Measurements from ENCODE around the gene UBIAD1.

DNA sequence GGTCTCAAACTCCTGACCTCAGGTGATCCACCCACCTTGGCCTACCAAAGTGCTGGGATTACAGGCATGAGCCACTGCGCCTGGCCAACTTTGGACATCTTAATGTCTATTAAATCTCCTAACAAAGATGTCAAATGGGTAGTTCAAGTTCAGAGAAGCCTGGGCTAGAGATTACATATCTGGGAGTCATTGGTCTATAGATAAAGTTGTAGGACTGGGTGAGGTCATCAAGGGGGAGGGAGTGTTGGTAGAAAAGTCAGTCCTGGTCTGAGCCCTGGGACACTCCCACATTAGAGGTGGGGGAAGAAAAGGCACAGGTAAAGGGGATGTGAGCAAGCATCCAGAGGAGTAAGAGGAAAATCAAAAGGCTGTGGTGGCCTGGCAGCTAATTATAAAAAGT lies 6.6 kb downstream of the UBIAD1 start:
- TF ChIP-seq, protein P1, sequence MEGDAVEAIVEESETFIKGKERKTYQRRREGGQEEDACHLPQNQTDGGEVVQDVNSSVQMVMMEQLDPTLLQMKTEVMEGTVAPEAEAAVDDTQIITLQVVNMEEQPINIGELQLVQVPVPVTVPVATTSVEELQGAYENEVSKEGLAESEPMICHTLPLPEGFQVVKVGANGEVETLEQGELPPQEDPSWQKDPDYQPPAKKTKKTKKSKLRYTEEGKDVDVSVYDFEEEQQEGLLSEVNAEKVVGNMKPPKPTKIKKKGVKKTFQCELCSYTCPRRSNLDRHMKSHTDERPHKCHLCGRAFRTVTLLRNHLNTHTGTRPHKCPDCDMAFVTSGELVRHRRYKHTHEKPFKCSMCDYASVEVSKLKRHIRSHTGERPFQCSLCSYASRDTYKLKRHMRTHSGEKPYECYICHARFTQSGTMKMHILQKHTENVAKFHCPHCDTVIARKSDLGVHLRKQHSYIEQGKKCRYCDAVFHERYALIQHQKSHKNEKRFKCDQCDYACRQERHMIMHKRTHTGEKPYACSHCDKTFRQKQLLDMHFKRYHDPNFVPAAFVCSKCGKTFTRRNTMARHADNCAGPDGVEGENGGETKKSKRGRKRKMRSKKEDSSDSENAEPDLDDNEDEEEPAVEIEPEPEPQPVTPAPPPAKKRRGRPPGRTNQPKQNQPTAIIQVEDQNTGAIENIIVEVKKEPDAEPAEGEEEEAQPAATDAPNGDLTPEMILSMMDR (IDR thresholded peaks at IDR 0.05; ENCODE audit: low read depth, low read length) = no peak
- no peak for TF ChIP-seq EZH2phosphoT487 (IDR thresholded peaks at IDR 0.05; ENCODE audit: low read depth)

All from OCI-LY3 (cell line).